Kidney (tissue), 14 donors: ENCODE measurements around the gene FHOD3. TPM values are rescaled to one million over a fixed set of nuclear protein-coding genes. Genes with fewer than 3 reads are reported as not detected.

ENCODE experiments used
- DNase-seq, 5 donors: peaks; one replicate each; pipeline ENCODE4 v3.0.0-alpha.2; 2013 to 2020
- FAIRE-seq: peaks from 2 replicates; lab custom pipeline; 2012; peaks lifted over from hg19 to GRCh38; lab: Jason Lieb, UNC
- H3K27ac ChIP-seq, 2 donors: one replicate each; pipeline ENCODE4 v1.7.0; 2013; ENCODE audit warnings: low read depth in 2 of 2, low read length in 2 of 2, inconsistent platforms in 1 of 2
- H3K27me3 ChIP-seq: one replicate; pipeline ENCODE4 v1.7.1; 2013; ENCODE audit warnings: low read length, inconsistent platforms; ENCODE audit not compliant: control insufficient read depth, insufficient read depth
- H3K36me3 ChIP-seq, 3 donors: one replicate each; pipeline versions ENCODE4 v1.7.0 to v1.7.1; 2013; ENCODE audit warnings: low read length in 3 of 3, control low read depth in 1 of 3, inconsistent platforms in 1 of 3; ENCODE audit not compliant: insufficient read depth in 3 of 3, control insufficient read depth in 2 of 3
- H3K4me1 ChIP-seq, 3 donors: one replicate each; pipeline versions ENCODE4 v1.7.0 to v1.7.1; 2013; ENCODE audit warnings: low read length in 3 of 3, inconsistent platforms in 1 of 3, low read depth in 1 of 3; ENCODE audit not compliant: control insufficient read depth in 2 of 3, insufficient read depth in 2 of 3
- H3K4me3 ChIP-seq, 3 donors: one replicate each; pipeline versions ENCODE4 v1.7.0 to v1.8.1; 2013; ENCODE audit warnings: low read length in 3 of 3, control low read depth in 1 of 3, inconsistent platforms in 1 of 3
- H3K9ac ChIP-seq, 3 donors: one replicate each; pipeline versions ENCODE4 v1.7.0 to v1.7.1; 2013; ENCODE audit warnings: low read length in 3 of 3, control low read depth in 1 of 3, inconsistent platforms in 1 of 3
- H3K9me3 ChIP-seq, 3 donors: one replicate each; pipeline versions ENCODE4 v1.7.0 to v1.7.1; 2013; ENCODE audit warnings: low read length in 3 of 3, control low read depth in 1 of 3, inconsistent platforms in 1 of 3; ENCODE audit not compliant: control insufficient read depth in 2 of 3, insufficient read depth in 1 of 3
- intact Hi-C: fragments of 100-400 bp; cut with DNase I; formaldehyde crosslinking; loops from one replicate; pipeline ENCODE4 v1.11.1; 2022
- polyA plus RNA-seq: library from polyadenylated mRNA; stranded (reverse); fragments of 350-450 nt; fragmentation: Illumina TruSeq; extraction: RNeasy Lipid Tissue Mini Kit (QIAGEN cat#74804); gene quantifications from one replicate; pipeline ENCODE4 v1.2.3, GENCODE V29; 2014; ENCODE audit warnings: low read depth, low replicate concordance; ENCODE audit not compliant: insufficient read depth
- total RNA-seq: library from RNA; stranded (reverse); fragmentation: NEBNext Ultra II Directional; extraction: Animal tissue kit (Norgen Biotek cat#: 25700); gene quantifications from one replicate; pipeline ENCODE4 v1.2.1, GENCODE V29; 2021
- TF ChIP-seq, protein P1 (sequence below): IDR thresholded peaks from 3 replicates; pipeline ENCODE4 v1.5.1; 2012; ENCODE audit warnings: mild to moderate bottlenecking, moderate library complexity, borderline replicate concordance; ENCODE audit not compliant: insufficient read depth; ENCODE audit errors: extremely low read depth
- donor health status: control.
- donor health status: control.
- donor health status: control.
- donor health status: control.
- donor health status: control.
- donor health status: DM: yes; HTN: yes; CAD: no.
- donor health status: Normal renal cell carcinoma (clear cell type).

Gene FHOD3
- total and polyA plus RNA-seq, 2 donors from 2014 or later, result 21.5 to 28.0 TPM

GRCh38 chr18:36635414-36636096 lies 338.0 kb downstream of the FHOD3 start:
- H3K36me3 ChIP-seq, result no peaks in the 10 kb centered on the region
- H3K27me3 ChIP-seq, result no peaks in the 10 kb centered on the region
- DNase-seq (no peak), FAIRE-seq (no peak)
- H3K9ac ChIP-seq, result no peak overlapping the region
- TF ChIP-seq, protein P1, sequence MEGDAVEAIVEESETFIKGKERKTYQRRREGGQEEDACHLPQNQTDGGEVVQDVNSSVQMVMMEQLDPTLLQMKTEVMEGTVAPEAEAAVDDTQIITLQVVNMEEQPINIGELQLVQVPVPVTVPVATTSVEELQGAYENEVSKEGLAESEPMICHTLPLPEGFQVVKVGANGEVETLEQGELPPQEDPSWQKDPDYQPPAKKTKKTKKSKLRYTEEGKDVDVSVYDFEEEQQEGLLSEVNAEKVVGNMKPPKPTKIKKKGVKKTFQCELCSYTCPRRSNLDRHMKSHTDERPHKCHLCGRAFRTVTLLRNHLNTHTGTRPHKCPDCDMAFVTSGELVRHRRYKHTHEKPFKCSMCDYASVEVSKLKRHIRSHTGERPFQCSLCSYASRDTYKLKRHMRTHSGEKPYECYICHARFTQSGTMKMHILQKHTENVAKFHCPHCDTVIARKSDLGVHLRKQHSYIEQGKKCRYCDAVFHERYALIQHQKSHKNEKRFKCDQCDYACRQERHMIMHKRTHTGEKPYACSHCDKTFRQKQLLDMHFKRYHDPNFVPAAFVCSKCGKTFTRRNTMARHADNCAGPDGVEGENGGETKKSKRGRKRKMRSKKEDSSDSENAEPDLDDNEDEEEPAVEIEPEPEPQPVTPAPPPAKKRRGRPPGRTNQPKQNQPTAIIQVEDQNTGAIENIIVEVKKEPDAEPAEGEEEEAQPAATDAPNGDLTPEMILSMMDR, result no peak
- peaks cover 0 to 2% (median 0%) of the 10 kb centered on the region in 3 donors for H3K4me1 ChIP-seq
- intact Hi-C loops, result no loop called here
- no peaks in the 10 kb centered on the region for H3K9me3 ChIP-seq
- no peak overlapping the region for H3K27ac ChIP-seq
- H3K4me3 ChIP-seq, result no peak overlapping the region

DNA sequence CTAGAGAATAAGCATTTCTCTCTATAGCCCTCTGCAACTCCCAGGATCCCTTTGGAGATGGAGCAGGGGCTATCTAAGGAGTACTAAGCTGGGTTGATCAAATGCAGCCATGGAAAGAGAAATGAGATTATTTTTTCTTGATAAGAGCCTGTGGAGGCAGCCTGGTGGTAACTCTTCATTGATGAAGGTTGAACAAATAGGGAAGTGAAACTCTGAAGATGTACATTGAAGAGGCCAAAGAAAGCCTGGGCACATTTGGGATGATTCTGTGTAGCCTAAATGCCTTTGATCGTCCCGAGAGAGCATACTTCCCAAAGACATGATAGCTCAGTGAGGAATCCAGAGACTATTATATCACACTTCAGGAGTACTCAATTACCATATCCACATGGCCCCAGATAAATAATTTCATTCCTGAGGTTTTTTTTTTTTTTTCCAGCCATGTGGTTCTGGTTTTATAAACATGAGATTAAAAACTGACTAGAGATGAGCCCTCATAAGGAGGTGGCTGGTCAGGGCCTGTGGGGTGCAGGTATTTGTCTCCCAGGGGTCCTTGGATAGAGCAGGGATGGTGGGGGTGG lies 338.8 kb downstream of the FHOD3 start:
- DNase-seq, result no peak
- TF ChIP-seq, protein P1, result no peak
- H3K27me3 ChIP-seq, result no peaks in the 10 kb centered on the region
- H3K9me3 ChIP-seq, result no peaks in the 10 kb centered on the region
- H3K27ac ChIP-seq, result no peak overlapping the region
- no peaks in the 10 kb centered on the region for H3K36me3 ChIP-seq
- FAIRE-seq, result no peak
- H3K4me3 ChIP-seq, result no peak overlapping the region
- H3K4me1 ChIP-seq, result peaks cover 0 to 2% (median 0%) of the 10 kb centered on the region in 3 donors
- intact Hi-C loops, result no loop called here
- H3K9ac ChIP-seq, result no peak overlapping the region

- Histone ChIP-seq H3K27me3 (no peaks in the 10 kb centered on the region), H3K4me3 (no peak overlapping the region), H3K36me3 (no peaks in the 10 kb centered on the region), H3K27ac (no peak overlapping the region), H3K9ac (no peak overlapping the region), H3K4me1 (peaks cover 0 to 2% (median 0%) of the 10 kb centered on the region in 3 donors), H3K9me3 (no peaks in the 10 kb centered on the region)
- DNase-seq (no peak), FAIRE-seq (no peak)
- intact Hi-C loops, result no loop called here
- TF ChIP-seq, protein P1, result no peak
Observed at GRCh38 chr18:36638224-36638623, 340.7 kb downstream of the FHOD3 start.
